Neuronal stem cell (in vitro differentiated cells): ENCODE results near the gene F7.
A peak's percentile ranks its signal among the peaks of the same experiment; 100 is the strongest.

ENCODE experiments used
- DNase-seq: peaks from one replicate; pipeline ENCODE4 v3.0.0-alpha.2; 2013; ENCODE audit warnings: low spot score
- H2AFZ ChIP-seq: one replicate; pipeline ENCODE4 v1.6.1; 2013; ENCODE audit warnings: mild to moderate bottlenecking, low read length, inconsistent platforms
- H2AK5ac ChIP-seq: 2 replicates; pipeline ENCODE4 v1.6.1; 2013; ENCODE audit warnings: low read depth, mild to moderate bottlenecking, inconsistent platforms, low read length, moderate library complexity, mixed read lengths
- H2BK120ac ChIP-seq: 2 replicates; pipeline ENCODE4 v1.6.1; 2013; ENCODE audit warnings: low read depth, mild to moderate bottlenecking, inconsistent platforms, low read length, moderate library complexity, mixed read lengths
- H2BK12ac ChIP-seq: one replicate; pipeline ENCODE4 v1.6.1; 2013; ENCODE audit warnings: low read length, inconsistent platforms
- H2BK15ac ChIP-seq: 2 replicates; pipeline ENCODE4 v1.6.1; 2013; ENCODE audit warnings: mild to moderate bottlenecking, low read length, inconsistent platforms, mixed read lengths
- H2BK5ac ChIP-seq: one replicate; pipeline ENCODE4 v1.6.1; 2013; ENCODE audit warnings: inconsistent platforms, mild to moderate bottlenecking, low read length, moderate library complexity
- H3K14ac ChIP-seq: one replicate; pipeline ENCODE4 v1.6.1; 2013; ENCODE audit warnings: low read length, inconsistent platforms
- H3K18ac ChIP-seq: 2 replicates; pipeline ENCODE4 v1.6.1; 2013; ENCODE audit warnings: low read length, inconsistent platforms
- H3K23ac ChIP-seq: 2 replicates; pipeline ENCODE4 v1.6.1; 2013; ENCODE audit warnings: low read depth, mild to moderate bottlenecking, mixed read lengths, low read length, inconsistent platforms; ENCODE audit not compliant: poor library complexity
- H3K27ac ChIP-seq: replicated peaks from 3 replicates; pipeline ENCODE4 v1.5.1; 2013; ENCODE audit warnings: low read length, inconsistent platforms
- H3K27me3 ChIP-seq, 3 experiments: 2 replicates each; pipeline ENCODE4 v1.6.1; 2013; ENCODE audit warnings: low read length in 3 of 3, mild to moderate bottlenecking in 2 of 3, inconsistent platforms in 1 of 3, low read depth in 1 of 3, mixed read lengths in 1 of 3, moderate library complexity in 1 of 3; ENCODE audit not compliant: control insufficient read depth in 3 of 3, insufficient read depth in 3 of 3
- H3K36me3 ChIP-seq, 2 donors: replicated peaks in 1 of 2; 2 replicates each; pipeline ENCODE4 v1.6.1; 2013; ENCODE audit warnings: low read length in 2 of 2; ENCODE audit not compliant: control insufficient read depth in 2 of 2, insufficient read depth in 2 of 2
- H3K4ac ChIP-seq: 2 replicates; pipeline ENCODE4 v1.6.1; 2013; ENCODE audit warnings: inconsistent platforms, mild to moderate bottlenecking, low read length, moderate library complexity
- H3K4me1 ChIP-seq, 2 donors: 1 replicate in 1 of 2; 2 replicates in 1 of 2; pipeline ENCODE4 v1.6.1; 2013; ENCODE audit warnings: low read length in 2 of 2, low read depth in 1 of 2; ENCODE audit not compliant: control insufficient read depth in 2 of 2, insufficient read depth in 1 of 2
- H3K4me2 ChIP-seq: one replicate; pipeline ENCODE4 v1.6.1; 2013; ENCODE audit warnings: mild to moderate bottlenecking, low read length, inconsistent platforms; ENCODE audit not compliant: insufficient read depth, poor library complexity, severe bottlenecking
- H3K4me3 ChIP-seq, 2 donors: 2 replicates each; pipeline ENCODE4 v1.5.1; 2013; ENCODE audit warnings: low read length in 2 of 2, mild to moderate bottlenecking in 2 of 2, inconsistent platforms in 1 of 2, moderate library complexity in 1 of 2
- H3K79me1 ChIP-seq: one replicate; pipeline ENCODE4 v1.6.1; 2013; ENCODE audit warnings: low read depth, mild to moderate bottlenecking, inconsistent platforms, low read length, moderate library complexity
- H3K9ac ChIP-seq: one replicate; pipeline ENCODE4 v1.6.1; 2013; ENCODE audit warnings: mild to moderate bottlenecking, low read depth, low read length, inconsistent platforms; ENCODE audit not compliant: poor library complexity
- H3K9me3 ChIP-seq, 2 donors: replicated peaks in 1 of 2; 2 replicates each; pipeline versions ENCODE3 to v1.6.1; 2013; ENCODE audit warnings: low read length in 2 of 2, mild to moderate bottlenecking in 2 of 2, inconsistent platforms in 1 of 2, low read depth in 1 of 2, mixed read lengths in 1 of 2, moderate library complexity in 1 of 2; ENCODE audit not compliant: control insufficient read depth in 2 of 2, insufficient read depth in 1 of 2
- H4K8ac ChIP-seq: one replicate; pipeline ENCODE4 v1.6.1; 2013; ENCODE audit warnings: low read depth, mild to moderate bottlenecking, inconsistent platforms, low read length, moderate library complexity
- H4K91ac ChIP-seq: one replicate; pipeline ENCODE4 v1.6.1; 2013; ENCODE audit warnings: low read length, low read depth, mild to moderate bottlenecking, inconsistent platforms; ENCODE audit not compliant: poor library complexity
- WGBS, 2 donors: extraction: QIAGEN DNeasy Blood & Tissue Kit; methylation state at CpG; one replicate each; pipeline ENCODE4 v1.1.7; 2013; ENCODE audit warnings: missing lambda C conversion rate in 2 of 2, mixed read lengths in 1 of 2; ENCODE audit not compliant: insufficient read length in 2 of 2, insufficient replicate concordance in 1 of 2; ENCODE audit errors: extremely low coverage in 2 of 2; 5-methylcytosine and 5-hydroxymethylcytosine counted together

The F7 gene

GRCh38 chr13:113142876-113143275, 37.3 kb downstream of the F7 start:
- DNase-seq = no peak
- no CpG with 5 or more reads among the region's 7 CpGs for WGBS, 2 donors
- H3K27ac ChIP-seq = no peak overlapping the region
- H2AFZ ChIP-seq = peak overlapping the region; percentile 23
- H3K9ac ChIP-seq = no peak overlapping the region
- H3K9me3 ChIP-seq = no peaks in the 10 kb centered on the region
- peaks cover 0 to 13% (median 0%) of the 10 kb centered on the region in 3 experiments for H3K27me3 ChIP-seq
- no peak overlapping the region for H2BK120ac ChIP-seq
- no peak overlapping the region for H3K4ac ChIP-seq
- no peak overlapping the region for H3K23ac ChIP-seq
- no peak overlapping the region for H3K4me2 ChIP-seq
- no peak overlapping the region for H2BK15ac ChIP-seq
- H2AK5ac ChIP-seq = no peak overlapping the region
- H3K36me3 ChIP-seq = no peaks in the 10 kb centered on the region
- H3K18ac ChIP-seq = peak overlapping the region; percentile 60
- H3K14ac ChIP-seq = no peak overlapping the region
- peaks cover 3 to 10% of the 10 kb centered on the region in 2 donors for H3K4me1 ChIP-seq
- H3K79me1 ChIP-seq = peaks cover 3% of the 10 kb centered on the region
- H2BK5ac ChIP-seq = no peak overlapping the region
- H4K8ac ChIP-seq = no peak overlapping the region
- no peak overlapping the region for H2BK12ac ChIP-seq
- H4K91ac ChIP-seq = no peak overlapping the region
- no peak overlapping the region for H3K4me3 ChIP-seq

- Histone ChIP-seq H3K36me3 (no peaks in the 10 kb centered on the region), H4K8ac (peak overlapping the region; percentile 70), H3K27ac (no peak overlapping the region), H2BK12ac (peak overlapping the region; percentile 88), H3K4ac (peak overlapping the region; percentile 0), H2BK120ac (peak overlapping the region; percentile 6), H3K4me3 (no peak overlapping the region), H2AFZ (peak overlapping the region; percentile 23), H2BK15ac (peak overlapping the region; percentile 97), H3K18ac (peak overlapping the region; percentile 86), H3K4me2 (no peak overlapping the region), H3K79me1 (peaks cover 3% of the 10 kb centered on the region), H3K4me1 (peaks cover 0 to 9% of the 10 kb centered on the region in 2 donors), H3K23ac (peak overlapping the region; percentile 51), H4K91ac (no peak overlapping the region), H2AK5ac (peak overlapping the region; percentile 77), H3K27me3 (peaks cover 0 to 7% (median 0%) of the 10 kb centered on the region in 3 experiments), H2BK5ac (peak overlapping the region; percentile 83), H3K9me3 (no peaks in the 10 kb centered on the region), H3K9ac (peak overlapping the region; percentile 80), H3K14ac (peak overlapping the region; percentile 10)
- no peak for DNase-seq
- WGBS, 2 donors = no CpG with 5 or more reads among the region's 39 CpGs
Measured at GRCh38 chr13:113143466-113144254, 38.1 kb downstream of the F7 start.

GRCh38 chr13:113144255-113144629, 38.7 kb downstream of the F7 start:
- H3K14ac ChIP-seq = no peak overlapping the region
- H2BK120ac ChIP-seq = peak overlapping the region; percentile 6
- peak overlapping the region; percentile 29 for H4K8ac ChIP-seq
- H3K9me3 ChIP-seq = no peaks in the 10 kb centered on the region
- WGBS, 2 donors = no CpG with 5 or more reads among the region's 12 CpGs
- peak overlapping the region; percentile 86 for H3K18ac ChIP-seq
- no peak overlapping the region for H4K91ac ChIP-seq
- H3K9ac ChIP-seq = peak overlapping the region; percentile 63
- no peak overlapping the region for H3K27ac ChIP-seq
- H3K27me3 ChIP-seq = peaks cover 0 to 1% (median 0%) of the 10 kb centered on the region in 3 experiments
- peak overlapping the region; percentile 77 for H2AK5ac ChIP-seq
- no peak for DNase-seq
- H3K4me1 ChIP-seq = peaks cover 0 to 7% of the 10 kb centered on the region in 2 donors
- no peak overlapping the region for H3K4me3 ChIP-seq
- H3K36me3 ChIP-seq = no peaks in the 10 kb centered on the region
- peaks cover 3% of the 10 kb centered on the region for H3K79me1 ChIP-seq
- no peak overlapping the region for H3K4me2 ChIP-seq
- peak overlapping the region; percentile 0 for H3K4ac ChIP-seq
- H2AFZ ChIP-seq = no peak overlapping the region
- peak overlapping the region; percentile 83 for H2BK5ac ChIP-seq
- peak overlapping the region; percentile 88 for H2BK12ac ChIP-seq
- H3K23ac ChIP-seq = no peak overlapping the region
- H2BK15ac ChIP-seq = peak overlapping the region; percentile 97

- no peak overlapping the region for H2BK15ac ChIP-seq
- H3K9me3 ChIP-seq = no peaks in the 10 kb centered on the region
- no peak overlapping the region for H3K27ac ChIP-seq
- H2AK5ac ChIP-seq = no peak overlapping the region
- no peaks in the 10 kb centered on the region for H3K27me3 ChIP-seq
- H3K4me1 ChIP-seq = peaks cover 0 to 7% of the 10 kb centered on the region in 2 donors
- H4K91ac ChIP-seq = no peak overlapping the region
- no CpG with 5 or more reads among the region's 12 CpGs for WGBS, 2 donors
- no peak overlapping the region for H2AFZ ChIP-seq
- H3K14ac ChIP-seq = no peak overlapping the region
- no peak overlapping the region for H2BK120ac ChIP-seq
- no peak overlapping the region for H3K4ac ChIP-seq
- H2BK12ac ChIP-seq = no peak overlapping the region
- no peak overlapping the region for H3K4me3 ChIP-seq
- no peaks in the 10 kb centered on the region for H3K36me3 ChIP-seq
- no peak overlapping the region for H3K9ac ChIP-seq
- no peak overlapping the region for H2BK5ac ChIP-seq
- no peak overlapping the region for H3K23ac ChIP-seq
- H4K8ac ChIP-seq = no peak overlapping the region
- H3K18ac ChIP-seq = no peak overlapping the region
- no peak overlapping the region for H3K4me2 ChIP-seq
- DNase-seq = no peak
- H3K79me1 ChIP-seq = peaks cover 3% of the 10 kb centered on the region
Measured at GRCh38 chr13:113145496-113145895, 39.9 kb downstream of the F7 start.
